GM19463 (cell line): ENCODE measurements around the gene CPVL.

ENCODE experiments used
- ATAC-seq: cut with Tn5 transposase; IDR thresholded peaks from one replicate; pipeline ENCODE4 v1.9.1; 2021; ENCODE audit warnings: mild to moderate bottlenecking, moderate library complexity; ENCODE audit not compliant: unreplicated experiment

The CPVL gene

DNA sequence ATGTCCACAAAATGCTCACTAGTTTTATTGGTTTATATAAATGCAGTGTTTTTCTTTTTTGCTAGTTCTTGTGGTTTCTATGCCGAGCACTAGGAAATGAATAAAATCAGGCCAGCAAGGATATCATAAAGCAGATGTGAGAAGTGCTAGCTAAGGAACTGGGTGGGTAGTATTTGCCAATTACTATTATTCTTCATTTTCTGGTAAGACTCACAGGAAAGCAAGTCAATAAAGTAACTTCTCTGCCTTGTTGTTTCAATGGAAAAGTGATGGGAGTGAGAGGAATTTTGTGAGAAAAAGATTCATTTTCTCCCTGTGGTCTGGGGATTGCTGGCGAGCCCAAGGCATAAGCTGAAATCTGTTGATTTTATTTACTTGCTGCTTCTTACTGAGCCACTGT, 137.7 kb downstream of the CPVL start:
- ATAC-seq = no peak

DNA sequence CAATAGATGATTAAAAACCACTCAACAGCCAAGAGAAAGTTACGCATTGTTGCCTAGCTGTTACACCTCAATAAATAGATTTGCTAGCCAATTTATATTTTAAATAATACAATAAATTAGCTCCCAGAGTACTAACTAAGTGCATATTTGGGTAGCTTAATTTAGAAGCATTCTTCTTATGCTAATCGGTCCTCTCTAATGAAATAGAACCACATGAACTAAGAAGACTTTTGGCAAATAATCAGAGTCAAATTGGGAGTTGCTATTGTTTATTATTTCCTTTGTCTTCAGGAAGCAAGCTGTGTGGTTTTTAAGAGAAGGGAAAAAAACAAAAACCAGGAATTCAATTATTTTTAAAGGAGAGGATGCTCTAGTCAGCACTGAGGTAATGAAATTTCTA, 139.2 kb downstream of the CPVL start:
- no peak for ATAC-seq

DNA sequence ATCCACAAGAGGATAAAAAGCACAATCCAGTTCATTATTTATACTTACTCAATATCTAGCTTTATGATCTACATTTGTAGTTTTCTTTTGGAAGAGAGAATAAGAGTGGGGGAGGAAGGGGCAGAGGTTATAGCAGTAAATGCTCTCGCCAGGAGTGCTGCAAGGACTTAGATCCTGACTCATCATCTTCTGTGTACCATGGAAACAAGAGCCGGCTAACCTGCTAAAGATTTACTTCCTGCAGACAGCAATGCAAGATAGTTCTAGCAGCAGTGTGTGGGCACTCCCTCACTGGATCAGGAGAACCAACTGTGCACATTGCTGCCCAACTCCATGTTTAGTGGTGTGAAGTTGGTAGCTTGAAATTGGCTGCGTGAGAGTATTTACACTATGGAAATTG, 140.5 kb downstream of the CPVL start:
- ATAC-seq = no peak

DNA sequence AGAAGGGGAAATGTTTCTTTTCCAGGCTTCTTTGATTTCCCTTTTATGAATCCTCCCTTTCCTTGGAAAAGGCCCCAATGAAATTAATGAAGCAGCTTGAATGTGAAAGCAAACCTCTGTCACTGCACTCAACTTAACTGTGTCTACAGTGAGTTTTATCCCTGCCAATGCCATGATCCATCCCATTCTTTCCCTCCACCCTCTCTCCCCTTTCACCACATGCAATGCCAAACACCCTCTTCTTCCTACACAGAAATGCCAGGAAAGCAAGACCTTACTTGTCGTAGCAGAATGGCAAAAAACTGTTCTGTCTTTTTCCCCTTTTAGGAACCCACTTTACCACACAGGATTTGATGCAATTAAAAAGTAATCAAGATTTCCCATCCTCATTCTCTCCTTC, 140.9 kb downstream of the CPVL start:
- no peak for ATAC-seq

DNA sequence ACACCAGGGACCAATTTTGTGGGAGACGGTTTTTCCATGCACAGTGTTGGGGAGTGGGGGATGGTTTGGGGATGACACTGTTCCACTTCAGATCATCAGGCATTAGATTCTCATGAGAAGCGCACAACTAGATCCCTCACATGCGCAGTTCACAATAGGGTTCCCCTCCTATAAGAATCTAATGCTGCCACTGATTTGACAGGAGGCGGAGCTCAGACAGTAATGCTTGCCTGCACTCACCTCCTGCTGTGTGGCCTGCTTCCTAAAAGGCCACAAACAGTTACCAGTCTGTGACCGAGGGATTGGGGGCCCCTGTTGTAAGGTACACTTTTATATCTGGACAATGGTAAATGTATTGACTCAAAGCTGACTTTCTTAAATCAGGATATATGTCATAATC, 142.6 kb downstream of the CPVL start:
- ATAC-seq = no peak

DNA sequence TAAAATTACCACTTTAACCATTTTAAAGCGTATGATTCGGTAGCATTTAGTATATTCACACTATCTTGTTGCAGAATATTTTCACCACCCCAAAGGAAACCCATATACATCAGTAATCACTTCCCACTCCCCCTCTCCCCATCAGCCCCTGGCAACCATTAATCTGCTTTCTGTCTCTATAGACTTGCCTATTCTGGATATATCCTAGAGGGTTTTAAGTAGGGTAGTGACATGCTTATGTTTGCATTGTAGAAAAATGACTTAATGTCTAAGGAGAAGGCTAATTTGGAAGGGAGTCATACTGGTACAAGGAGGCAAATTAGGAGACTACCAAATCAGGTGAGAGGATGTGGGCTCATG, 145.6 kb downstream of the CPVL start:
- ATAC-seq = no peak

DNA sequence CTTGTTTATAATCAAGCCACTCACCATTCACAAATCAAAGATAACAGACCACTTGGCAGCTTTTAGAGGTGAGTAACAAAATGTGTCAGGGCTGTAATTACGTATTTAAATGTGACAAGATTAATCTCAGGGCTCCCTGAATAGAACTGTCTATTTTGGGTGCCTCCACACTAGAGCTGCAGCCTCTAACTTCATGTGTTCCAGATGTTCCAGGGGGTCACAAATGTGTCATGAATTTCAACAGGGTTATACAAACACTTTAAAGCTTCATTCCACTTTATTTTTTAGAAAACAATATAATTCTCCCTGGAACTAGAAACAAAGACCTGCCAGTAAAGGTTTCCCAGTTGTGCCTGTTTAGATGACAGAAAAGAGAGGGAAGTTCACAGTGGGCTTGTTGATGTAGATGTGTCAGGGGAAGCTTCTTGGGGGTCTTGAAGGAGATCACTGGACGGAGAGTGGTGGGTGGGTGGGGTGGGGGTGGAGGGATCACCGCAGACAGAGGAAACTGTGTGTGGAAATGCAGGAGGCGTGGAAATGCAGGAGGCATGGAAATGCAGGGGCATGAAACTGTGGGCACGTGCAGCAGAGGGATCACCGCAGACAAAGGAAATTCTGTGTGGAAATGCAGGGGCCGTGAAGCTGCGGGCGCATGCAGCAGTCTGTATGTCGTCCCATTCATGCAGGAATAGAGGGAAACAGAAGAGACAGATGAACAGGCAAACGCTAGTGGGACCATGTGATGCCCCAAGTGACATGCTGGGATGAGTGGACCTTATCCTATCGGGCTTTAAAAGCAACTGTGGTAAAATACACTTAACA, 146.2 kb downstream of the CPVL start:
- ATAC-seq = no peak

DNA sequence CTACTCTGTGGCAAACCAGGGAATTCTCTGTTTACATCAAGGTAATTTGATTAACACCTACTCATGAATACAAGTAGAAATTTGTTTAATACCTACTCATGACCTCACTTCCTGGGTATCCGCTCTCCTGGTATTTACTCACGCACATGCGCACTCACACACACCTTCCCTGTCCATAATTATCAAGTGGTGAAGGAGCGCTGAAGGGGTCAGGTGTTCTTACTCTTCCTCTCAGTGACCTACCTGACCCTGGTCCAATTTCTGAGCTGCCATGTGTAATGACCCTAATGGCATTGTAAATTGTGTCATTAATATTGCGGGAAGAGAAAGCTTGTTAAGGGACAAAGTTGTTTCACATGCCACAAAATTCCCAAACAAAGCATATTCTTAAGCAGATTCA, 146.9 kb downstream of the CPVL start:
- ATAC-seq = no peak

DNA sequence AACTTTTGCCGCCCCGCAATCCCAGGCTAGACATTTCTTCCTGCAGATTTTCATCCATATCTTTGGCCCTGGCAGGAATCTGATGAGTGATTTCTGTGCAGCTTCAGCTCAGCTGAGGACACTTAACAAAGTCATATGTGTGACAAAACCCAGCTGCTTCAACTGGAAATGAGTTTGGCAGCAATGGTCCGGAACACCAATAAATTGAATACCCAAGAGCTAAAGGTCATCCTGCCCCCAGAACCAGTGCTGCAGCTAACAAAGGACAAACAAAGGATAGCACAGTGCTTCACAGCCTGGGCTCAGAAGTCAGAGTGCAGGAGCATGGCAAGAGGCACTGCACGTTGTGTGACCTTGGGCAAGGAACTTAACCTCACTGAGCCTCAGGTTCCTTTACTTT, 148.2 kb downstream of the CPVL start:
- ATAC-seq = no peak

DNA sequence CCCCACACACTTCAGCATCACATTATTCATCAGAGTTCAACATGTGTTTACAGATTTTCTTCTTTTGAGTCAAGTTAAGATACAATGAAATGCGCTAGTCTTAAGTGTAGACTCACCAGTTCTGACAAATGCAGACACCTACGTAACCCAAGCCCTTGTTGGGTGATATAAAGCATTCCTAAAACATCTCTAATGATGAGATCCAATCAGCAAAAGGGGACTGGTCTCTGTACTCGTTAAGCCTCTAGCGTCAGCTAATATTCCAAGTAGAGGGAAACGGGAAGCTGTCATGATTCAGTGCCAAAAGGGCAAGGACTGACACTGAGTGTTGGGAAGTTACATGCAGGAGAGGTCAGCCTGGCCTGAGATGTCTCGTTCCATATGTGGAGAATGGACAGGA, 149.5 kb downstream of the CPVL start:
- ATAC-seq = no peak

DNA sequence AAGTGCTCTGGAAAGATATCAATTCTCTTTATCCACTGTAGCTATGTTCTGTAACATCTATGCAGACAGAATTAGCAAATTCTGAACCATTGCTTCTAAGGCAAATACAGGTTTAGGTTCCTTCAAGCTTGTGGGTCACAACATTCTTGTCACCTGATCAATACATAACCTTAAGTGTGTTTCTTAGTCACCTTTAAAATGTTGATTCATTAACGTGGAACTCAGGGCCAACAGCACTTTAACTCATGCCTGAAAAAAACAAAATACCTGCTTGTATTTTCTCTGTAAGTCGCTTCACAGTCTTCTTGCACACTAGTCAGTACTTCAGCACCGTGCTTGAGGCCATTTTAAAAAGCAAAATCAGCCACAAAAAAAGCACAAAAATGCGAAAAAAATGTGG, 153.0 kb downstream of the CPVL start:
- ATAC-seq = no peak

DNA sequence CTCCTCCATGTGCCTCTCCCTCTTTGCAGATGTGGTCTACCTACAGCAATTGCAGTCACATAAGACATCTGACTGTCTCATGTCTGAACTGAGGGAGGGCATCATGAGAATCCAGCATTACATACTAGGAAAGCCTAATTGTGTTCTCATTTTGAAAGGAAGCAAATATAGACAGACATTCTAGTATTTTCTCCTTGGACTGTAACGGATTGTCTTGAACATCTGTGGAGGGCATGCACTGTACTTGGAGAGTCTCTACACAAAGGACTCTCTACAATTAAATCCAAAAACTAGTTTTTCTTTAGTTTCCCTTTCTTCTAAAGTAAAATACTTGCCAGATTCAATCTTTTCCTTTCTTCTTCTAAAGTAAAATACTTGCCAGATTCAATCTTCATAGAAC, 153.5 kb downstream of the CPVL start:
- ATAC-seq = no peak

DNA sequence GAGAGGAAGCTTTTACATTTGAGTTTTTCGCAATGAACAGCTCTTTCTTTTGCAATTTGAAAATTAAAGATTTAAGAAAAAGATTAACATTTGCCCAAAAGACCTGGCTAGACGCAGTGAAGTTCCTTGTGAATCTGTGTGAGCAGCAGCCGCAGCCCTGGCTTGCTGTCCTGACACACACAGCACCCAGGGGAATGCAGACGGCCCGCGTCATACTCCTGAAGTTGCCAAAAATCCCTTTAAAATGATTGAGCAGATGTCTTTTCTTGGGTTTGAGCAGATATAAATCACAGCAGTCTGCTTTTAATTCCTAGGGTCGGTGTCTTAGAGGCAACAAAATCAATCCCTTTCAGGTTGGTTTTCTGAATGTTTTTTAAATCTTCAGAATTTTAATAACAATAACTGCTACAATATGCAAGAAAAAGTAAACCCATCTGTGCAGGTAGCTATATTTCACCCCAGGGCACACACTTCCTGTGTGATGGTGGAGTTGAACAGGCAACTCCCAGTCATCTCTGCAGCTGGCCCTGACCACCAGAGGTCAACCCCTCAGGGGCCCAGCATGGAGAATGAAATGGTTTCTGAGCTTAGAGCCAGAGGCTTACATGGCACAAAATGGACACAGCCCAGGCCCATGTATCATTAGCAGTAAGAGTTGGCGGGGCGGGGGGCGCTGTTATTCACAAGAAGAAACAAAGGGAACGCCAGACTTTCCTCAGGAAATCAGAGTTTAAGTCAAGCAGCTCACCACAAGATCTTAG, 156.0 kb downstream of the CPVL start:
- ATAC-seq = no peak

DNA sequence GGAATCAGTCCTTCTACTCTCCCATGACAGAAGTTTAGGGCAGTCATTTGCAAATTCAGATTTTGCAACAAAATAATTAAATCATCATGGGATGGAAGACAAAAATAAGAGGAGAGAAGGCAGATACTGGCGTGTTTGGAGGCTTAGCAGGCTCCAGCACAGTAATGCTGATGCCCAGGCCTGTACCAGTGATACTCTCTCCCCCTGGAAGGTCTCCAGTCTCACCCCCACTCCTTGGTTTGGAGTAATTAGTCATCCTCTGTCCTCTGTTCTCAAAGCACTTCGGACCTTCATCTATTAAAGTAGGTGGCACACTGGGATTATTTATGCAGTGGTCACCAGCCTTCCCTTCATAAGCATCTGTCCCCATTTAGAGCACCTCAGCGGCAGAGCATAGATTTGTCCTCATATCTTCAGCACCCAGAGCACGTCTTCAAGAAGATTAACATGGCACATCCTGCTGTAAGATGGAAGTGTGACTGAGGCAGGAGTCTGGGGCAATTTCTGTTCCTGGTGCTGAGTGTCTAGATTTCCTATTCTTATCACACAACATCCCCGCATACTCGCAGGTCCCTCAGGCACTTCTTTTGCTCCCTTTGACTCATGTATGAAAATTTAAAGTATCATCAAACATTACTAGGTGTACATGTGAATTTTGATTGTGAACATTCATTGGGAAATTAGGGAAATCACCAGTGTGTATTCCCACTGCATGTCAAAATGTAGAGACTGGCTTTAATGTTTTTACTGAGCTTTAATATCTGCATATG, 156.9 kb downstream of the CPVL start:
- ATAC-seq = no peak

DNA sequence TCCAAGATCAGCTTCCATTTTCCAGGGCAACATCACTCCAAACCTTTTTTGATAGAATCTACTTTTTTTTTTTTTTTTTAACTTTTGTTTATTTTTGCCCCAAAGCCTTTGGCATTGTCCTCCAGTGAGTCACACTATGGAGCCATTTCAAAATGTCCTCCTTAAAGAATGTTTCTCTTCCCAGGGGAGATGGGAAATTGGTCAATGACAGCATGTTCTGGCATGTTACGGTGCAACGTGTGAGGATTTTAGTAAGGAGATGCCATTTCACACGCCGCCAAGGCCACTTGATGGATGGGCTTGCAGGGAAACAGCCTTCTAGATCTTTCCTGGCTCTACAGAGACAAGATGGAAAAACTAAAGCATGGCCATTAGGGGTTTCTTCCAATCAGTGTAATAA, 157.5 kb downstream of the CPVL start:
- ATAC-seq = no peak

DNA sequence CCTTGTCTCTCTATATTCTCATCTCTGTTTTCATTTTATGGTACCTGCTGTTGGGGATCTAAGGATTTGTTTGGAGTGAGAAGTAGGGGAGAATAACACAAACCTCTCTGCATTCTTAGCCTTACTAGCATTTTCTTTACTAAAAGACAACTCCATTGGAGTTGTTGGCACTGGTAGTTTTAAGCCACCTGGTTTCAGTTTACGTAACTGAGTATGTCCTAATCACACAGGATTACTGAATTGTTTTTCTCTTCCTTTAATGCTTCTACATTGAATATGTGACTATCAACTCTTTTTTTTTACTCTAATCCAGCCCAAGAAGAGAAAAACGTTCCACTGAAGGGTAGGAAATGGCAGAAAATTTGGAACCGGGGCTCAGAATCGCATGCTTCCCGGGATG, 158.2 kb downstream of the CPVL start:
- ATAC-seq = no peak

DNA sequence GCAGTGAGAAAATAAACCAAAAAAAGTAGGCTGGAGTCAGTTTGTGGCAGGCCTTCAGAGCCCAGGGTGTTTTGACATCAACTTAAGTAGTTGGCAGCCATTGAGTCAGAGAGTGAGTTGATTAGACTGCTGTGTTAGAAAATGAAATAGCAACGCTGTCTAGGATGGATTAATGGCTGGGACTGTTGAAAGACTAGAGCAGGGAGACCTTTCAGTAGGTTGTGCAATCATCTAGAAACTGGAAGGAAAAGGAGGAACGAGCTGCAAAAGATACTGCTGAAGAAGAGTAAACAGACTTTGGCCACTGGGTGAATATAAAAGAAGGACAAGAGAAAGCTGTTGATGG, 159.6 kb downstream of the CPVL start:
- ATAC-seq = no peak

DNA sequence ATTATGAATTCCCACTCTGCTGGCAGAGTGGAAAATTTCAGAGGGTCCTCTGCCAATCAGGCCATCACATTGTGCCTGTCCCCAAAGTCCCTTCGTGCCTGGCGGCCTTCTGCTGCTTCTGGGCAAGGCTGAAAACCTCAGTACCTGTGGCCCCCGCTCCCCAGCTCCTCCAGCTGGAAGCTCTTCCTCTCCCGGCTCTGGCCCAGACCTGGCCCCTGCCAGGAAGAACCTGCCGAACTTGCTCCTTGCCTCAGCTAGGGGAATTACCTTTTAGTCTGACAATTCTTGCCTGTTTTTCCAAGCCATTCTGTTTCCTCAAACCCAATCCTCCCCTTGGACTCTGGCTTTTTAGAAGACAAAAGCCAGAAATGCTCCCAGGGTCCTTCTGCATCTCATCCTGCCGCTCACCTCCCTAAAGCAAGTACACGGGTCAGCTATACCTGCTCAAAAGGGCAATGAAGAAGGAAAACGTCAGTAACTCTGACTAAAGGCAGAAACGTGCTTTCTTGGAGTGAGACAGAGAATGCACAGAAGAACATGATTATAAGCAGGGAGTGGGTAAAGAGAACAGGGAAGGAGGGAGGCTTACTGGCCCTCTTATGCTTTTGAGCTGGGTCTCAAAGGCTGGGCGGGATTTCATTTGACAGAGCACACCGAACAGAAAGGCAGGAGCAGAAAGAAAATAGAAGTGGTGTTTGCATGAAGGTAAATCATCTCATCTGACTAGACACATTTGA, 160.1 kb downstream of the CPVL start:
- ATAC-seq = no peak

DNA sequence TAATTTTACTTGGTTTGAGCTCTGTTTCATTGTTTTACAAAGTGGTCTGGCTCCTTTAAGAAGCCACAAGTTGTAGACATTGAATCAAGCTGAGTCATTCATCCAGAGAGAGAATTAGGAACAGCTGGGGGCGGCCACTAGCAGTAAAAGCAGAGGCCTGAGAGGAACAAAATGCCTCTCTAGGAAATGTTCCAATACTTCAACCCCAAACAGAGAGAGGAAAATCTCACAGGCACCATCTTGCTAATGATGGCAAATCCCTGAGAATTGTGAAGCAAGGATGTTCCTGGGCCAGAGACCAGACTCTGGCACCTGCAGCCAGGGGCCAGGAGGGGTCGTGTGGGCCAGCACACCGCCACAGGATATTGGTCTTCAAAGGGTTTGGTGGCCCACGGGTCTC, 161.7 kb downstream of the CPVL start:
- no peak for ATAC-seq

DNA sequence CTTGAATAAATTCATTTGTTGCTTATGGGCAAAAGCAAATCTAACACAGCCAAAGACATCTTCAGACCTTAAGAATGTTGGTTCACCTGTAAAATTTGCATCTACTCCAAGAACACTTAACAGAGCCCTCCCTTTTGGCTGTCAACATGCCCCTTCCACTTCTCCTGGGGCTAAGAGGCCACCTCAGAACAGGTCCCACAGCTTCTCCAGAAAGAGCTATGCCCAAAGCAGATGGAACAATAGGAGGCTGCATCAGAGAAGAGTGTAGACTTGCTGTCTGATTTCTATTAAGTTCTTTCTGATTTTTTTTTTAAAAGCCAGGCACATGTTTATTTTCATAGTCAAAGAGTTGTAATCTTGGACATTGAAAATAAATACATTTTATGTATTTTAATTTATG, 162.1 kb downstream of the CPVL start:
- no peak for ATAC-seq
